HCT116 (cell line): ENCODE measurements around the gene GLS2.
A peak's percentile ranks its signal among the peaks of the same experiment; 100 is the strongest.

ENCODE experiments used
- ATF3 ChIP-seq: IDR thresholded peaks from 2 replicates; pipeline ENCODE4 v1.6.1; 2012
- CTCF ChIP-seq, 3 experiments: fragments of 200-600 bp in 1 of 3; sonication (generic) in 1 of 3; IDR thresholded peaks in 2 of 3; conservative IDR thresholded peaks in 1 of 3; 2 replicates each; pipeline ENCODE4 v1.5.1; 2012 to 2017; ENCODE audit warnings: low read depth in 2 of 3, low read length in 2 of 3, antibody characterized with exemption in 1 of 3, borderline replicate concordance in 1 of 3, control low read depth in 1 of 3, mild to moderate bottlenecking in 1 of 3, mixed read lengths in 1 of 3, mixed run types in 1 of 3, moderate library complexity in 1 of 3; ENCODE audit not compliant: insufficient read depth in 1 of 3
- EZH2 ChIP-seq: fragments of 200-600 bp; sonication (generic); IDR thresholded peaks from 2 replicates; pipeline ENCODE4 v1.6.1; 2017; ENCODE audit warnings: antibody characterized with exemption, mixed run types
- EZH2phosphoT487 ChIP-seq: fragments of 200-600 bp; IDR thresholded peaks from 2 replicates; pipeline ENCODE4 v1.6.1; 2018; ENCODE audit warnings: antibody characterized with exemption, borderline replicate concordance
- MAX ChIP-seq: IDR thresholded peaks from 2 replicates; pipeline ENCODE4 v1.6.1; 2012
- POLR2A ChIP-seq: IDR thresholded peaks from 2 replicates; pipeline ENCODE4 v1.7.0; 2011; ENCODE audit warnings: borderline replicate concordance; ENCODE audit not compliant: insufficient read depth, insufficient read length; ENCODE audit errors: extremely low read depth
- POLR2AphosphoS5 ChIP-seq: IDR thresholded peaks from 2 replicates; pipeline ENCODE4 v1.6.1; 2011; ENCODE audit warnings: mild to moderate bottlenecking, low read depth, low read length, moderate library complexity
- TCF7L2 ChIP-seq: IDR thresholded peaks from 2 replicates; pipeline ENCODE4 v1.7.0; 2011; ENCODE audit warnings: borderline replicate concordance, inconsistent platforms; ENCODE audit not compliant: insufficient read depth, insufficient read length; ENCODE audit errors: extremely low read depth

GRCh38 chr12:56521590-56522371 is 33.8 kb upstream of the GLS2 start, which contains the start of gene RBMS2:
- TF ChIP-seq EZH2, result no peak
- no peak for TF ChIP-seq TCF7L2
- no peak for TF ChIP-seq CTCF (IDR thresholded peaks at IDR 0.05 in 2 of 3, conservative IDR thresholded peaks at IDR 0.05 in 1 of 3; ENCODE audit: borderline replicate concordance in 1 of 3, insufficient read depth in 1 of 3, low read depth in 2 of 3, low read length in 2 of 3)
- peak; percentile 43; the same call in 1 of the 2 replicates for TF ChIP-seq POLR2AphosphoS5
- TF ChIP-seq ATF3, result no peak
- TF ChIP-seq EZH2phosphoT487, result no peak
- TF ChIP-seq POLR2A, result no peak
- TF ChIP-seq MAX, result peak; percentile 52
